ENCODE measurements around the gene RANGRF.
A peak's percentile ranks its signal among the peaks of the same experiment; 100 is the strongest.

Gene RANGRF

DNA sequence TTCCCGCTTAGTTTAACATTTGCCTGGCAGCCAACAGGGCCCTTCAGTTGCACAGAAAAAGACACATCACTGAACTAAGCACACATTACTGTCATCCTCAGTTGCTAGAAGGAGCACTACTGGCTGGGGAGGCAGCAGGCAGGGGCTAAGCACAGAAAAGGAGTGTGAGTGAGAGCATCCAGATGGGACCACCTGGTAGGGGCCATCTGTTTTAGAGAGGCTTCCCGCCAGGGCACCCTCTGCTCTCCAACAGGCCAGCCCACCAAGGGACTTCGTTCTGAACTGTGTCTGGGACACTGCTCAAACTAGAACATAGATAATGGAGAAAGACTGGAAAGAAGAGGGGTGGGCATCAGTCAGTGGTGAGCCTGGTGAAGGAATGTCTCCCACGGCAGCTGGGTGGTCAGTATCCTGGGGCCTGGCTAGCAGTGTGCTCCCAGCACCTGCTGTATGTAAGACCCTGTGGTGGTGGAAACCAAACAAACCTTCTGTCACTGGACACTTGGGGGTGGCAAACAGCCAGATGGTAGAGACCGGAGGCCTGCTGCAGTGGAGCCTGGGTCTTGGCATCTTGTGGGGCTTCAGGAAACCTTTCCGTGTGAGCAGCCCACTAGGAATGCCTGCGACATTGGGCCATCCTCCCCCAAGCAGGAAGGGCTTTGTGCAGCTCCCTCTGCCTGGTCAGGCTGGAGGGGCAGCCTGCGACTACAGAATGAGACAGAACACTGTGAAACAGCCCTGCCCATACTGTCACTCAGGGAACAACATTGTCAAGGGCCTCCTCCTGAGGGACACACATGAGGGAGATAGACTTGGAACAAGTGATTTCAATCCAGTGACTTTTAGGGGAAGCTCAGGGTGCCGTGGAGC lies 12.8 kb upstream of the RANGRF start:
- DNase-seq = peak; percentile 60

DNA sequence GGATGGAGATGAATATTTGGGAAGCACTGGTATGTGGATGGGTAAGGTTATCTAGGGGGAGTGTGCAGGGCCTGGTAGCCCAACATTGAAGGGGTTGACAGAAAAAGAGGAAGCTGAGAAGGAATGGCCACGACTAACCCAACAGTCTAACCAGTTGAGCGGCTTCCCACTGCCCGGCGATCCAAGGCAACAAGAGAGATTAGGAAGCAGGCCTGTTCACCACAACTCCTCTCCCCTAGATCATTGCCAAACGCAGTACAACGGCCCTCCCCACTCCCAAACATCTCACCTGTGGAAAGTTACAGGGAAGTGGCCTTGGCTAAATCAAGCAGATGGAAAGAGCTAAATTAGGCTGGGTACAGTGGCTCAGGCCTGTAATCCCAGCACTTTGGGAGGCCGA lies 11.2 kb upstream of the RANGRF start:
- no peak for DNase-seq

DNA sequence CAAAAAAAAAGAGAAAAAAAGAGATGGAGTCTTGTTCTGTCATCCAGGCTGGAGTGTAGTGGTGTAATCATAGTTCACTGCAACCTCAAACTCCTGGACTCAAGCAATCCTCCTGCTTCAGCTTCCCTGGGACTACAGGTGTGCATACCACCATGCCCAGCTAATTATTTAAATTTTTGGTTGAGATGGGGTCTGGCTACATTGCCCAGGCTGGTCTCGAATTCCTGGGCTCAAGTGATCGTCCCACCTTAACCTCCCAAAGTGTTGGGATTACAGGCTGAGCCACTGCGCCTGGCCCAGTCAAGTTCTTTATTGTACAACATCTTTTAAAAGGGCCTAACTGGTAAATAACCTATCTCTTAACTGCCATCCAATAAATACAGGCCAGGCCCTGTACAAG lies 6.1 kb upstream of the RANGRF start:
- DNase-seq = no peak

DNA sequence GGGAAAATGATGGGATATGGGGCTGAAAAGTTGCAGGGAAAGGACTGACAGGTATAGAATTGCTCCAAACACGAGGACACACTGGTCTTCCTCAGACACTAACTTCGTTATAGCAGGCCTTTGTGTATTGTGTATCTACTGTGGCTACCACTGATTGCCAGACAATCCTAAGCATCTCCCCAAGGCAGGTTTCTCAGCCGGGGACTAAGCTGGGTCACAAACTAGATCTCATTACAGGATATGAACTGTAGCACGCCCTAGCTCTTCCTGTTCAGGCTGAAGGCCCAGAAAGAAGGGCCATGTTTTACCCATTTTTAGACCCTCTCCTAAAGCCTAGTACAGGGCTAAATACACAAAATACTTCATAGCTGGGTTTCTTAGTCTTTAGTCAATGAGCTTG lies 5.1 kb upstream of the RANGRF start:
- no peak for DNase-seq

DNA sequence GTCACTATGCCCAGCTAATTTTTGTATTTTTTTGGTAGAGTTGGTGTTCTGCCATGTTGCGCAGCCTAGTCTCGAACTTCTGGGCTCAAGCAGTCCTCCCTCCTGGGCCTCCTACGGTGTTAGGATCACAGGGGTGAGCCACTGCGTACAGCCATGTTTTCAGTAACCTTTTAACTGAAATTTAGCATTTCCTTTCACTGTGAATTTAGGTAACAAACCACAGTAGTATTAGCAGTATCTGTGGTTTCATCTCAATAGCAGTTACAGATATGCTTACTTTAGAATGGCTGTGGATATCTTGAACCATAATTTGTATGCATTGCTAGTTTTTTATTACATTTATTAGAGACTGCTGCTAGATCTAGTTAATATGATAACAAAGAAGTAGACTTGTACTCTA lies 4.3 kb upstream of the RANGRF start:
- DNase-seq = no peak

DNA sequence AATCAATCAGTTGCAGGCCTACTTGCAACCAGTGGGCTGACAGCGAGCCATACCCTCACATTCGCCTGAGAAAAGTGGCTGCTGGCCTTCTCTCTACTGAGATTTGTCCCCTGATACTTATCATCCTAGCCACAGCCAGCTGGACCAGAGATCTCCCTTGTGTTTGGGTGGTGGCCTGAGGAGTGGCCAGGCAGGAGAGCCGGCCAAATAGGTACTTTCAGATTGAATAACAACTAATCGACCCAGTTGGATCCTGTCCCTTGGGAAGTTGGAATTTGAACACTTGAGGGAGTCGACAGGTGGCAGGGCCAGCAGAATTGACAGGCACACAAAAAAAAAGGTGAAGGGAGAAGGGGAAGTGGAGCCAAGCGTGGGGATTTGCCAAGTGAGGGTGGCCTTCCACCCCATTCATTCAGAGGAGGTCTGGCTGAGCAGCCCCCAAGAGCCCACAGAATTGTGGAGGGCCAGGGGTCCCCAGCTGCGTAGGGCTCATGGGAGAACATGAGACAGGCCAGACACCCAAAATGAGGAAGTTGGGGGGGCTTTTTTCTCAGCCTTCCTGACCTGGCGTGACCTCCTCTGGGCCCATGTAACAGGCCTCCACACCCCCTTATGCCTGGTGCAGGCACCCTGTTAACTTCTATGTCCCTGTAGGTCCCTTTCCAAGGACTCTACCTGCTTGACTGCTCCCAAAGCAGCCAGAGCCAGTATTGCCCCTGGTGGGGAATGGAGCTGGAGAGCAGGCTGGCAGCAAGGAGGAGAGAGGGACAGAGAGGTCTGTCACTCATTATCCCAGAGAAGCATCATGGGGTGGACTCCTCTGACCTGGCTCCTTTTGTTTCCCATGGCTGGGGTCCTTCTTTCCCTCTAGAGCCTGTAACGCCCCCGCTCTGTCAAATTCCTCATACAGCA lies 2.9 kb upstream of the RANGRF start:
- peak; percentile 17 for DNase-seq

DNA sequence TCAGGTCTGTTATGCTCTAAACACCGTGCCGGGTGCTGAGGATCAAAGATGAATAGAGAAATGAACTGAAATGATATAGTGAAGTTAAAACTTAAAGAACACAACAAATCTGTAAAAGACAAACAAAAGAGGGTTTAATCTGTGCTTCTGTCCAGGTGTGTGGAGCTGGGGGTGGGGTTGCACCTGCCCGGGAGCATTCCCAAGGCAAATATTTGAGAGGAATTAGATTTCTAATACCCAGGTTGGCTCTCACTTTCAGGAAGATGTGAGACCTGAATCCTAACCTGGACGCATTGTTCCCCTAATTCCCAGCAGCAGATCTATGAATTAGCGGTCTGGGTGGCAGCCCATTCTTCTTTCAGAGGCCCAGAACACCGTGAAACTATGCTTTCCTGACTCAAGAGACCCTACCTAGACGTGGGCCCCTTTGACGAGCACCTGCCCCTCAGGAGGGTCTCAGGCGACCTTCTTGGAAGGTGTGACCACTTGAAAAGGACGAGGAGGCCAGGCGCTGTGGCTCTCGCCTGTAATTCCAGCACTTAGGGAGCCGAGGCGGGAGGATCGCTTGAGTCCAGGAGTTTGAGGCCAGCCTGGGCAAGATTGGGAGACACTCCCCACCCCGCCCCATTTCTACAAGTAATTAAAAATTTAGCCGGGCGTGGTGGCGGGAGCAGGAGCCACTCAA lies 677 bp upstream of the RANGRF start:
- DNase-seq = no peak

DNA sequence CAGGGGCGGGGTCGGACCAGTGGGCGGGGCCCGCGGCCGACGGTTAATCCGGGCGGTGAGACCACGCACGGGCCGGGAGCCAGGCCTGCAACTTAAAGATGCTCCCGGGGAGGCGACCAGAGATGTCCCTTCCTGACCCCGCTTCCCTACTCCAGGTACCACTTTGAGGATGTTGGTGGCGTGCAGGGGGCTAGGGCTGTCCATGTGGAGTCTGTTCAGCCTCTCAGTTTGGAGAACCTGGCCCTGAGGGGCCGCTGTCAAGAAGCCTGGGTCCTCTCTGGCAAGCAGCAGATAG lies 580 bp downstream of the RANGRF start:
- no peak for DNase-seq

DNA sequence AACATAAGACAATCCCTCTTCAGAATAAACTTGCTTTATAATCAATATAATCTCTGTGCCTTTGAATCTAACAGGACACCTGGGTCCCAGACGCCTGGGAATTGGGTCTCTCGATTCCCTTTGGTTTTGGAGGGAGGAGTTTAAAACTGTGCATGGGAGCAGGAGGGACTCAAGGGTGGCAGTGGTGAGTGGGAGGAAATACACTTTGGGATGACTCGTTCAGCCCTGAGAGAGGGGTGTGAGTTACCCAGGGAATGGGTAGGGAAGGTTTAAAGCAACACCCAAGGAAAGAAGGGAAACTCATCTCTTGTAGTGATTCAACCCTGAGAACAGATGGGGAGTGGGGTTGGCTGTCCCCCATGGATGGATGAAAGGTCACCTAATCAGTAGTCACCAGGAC lies 1.6 kb downstream of the RANGRF start:
- no peak for DNase-seq

DNA sequence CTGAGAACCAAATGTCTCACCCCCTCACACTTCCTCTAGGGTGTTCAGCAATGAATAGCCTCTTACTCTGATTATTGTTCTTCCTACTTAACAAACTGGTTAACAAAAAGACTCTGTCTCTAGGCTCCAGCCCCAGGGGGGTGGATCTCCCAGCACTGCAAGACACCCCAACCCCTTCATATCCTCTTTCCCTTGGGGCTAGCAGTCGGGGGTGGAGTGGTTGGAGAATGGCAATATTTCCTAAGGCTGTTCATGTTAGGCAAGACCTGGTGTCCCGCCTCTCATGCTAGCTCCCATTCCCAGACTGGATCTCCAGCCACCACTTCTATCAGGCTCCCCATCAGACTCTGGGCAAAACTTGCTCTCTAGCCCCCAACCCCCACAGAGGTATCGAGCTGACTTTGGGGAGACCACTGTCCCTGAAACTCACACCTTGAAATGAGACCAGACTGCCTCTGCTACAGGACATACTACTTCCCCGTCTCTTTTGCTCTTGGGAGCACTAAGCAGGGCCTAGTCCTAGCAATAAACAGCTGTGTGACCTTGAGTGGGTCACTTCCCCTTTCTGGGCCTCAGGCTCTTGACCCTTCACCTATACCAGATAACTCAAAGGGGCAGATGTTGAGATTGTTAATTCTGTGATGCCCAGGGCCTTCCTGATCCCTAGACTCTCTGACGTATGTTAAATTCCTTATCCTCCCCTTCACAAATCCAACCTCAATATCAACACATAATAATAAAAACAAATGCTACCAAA lies 4.3 kb downstream of the RANGRF start:
- no peak for DNase-seq

DNA sequence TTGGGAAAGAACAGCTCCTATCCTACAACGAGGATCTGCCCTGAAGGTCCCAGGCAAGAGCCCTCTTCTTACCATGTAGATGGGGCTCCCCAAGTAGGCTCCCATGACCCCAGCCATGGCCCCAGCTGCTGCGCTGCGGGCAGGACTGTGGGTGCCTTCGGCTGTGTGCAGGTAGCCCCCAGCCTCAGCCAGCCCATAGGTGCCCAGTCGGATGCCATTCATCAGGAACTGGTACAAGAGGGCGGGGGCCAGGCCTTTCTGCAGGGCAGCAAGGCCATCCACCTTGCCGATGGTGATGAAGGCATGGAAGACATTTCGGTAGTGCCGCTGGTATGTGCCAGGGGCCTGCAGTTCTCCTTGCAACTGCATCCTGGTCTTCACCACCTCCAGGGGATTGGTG lies 5.9 kb downstream of the RANGRF start:
- no peak for DNase-seq

DNA sequence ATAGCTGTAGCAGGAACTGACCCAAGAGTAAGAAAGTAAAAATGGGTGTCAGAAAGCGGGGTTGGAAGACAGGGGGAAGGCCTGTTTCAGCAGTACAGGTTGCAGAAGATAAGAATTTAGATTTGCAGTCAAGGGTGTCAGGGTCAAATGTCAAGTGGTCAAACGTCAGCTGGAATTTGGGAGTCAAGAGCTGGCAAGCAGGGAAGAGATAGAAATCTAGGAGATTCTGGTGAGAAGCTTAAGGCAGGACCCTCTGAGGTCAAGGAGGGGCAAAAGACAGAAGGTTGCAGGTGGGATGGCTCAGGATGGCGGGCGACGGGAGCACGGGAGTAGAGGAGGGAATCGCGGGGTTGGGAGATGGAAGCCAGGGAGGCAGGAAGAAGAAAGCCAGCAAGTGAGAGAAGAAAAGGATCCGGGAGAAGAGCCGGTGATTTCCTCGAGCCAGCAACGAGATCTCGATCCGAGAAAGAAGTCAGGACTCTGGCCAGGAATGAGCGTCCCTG lies 6.4 kb downstream of the RANGRF start:
- DNase-seq = no peak

DNA sequence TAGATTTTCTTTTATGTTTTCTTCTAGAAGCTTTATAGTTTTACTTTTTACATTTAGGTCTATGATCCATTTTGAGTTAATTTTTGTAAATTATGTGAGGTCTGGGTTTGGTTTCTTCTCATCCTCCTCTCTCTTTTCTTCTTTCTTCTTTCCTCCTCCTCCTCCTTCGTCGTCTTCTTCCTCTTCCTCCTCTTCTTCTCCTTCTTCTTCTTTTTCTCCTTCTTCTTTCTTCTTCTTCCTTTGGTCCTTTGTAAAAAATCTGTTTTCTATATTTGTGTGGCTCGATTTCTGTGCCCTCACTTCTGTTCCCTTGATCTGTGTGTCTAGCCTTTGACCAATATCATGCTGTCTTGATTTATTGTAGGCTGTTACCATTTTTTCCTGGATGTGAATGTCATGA lies 11.8 kb downstream of the RANGRF start:
- DNase-seq = no peak

DNA sequence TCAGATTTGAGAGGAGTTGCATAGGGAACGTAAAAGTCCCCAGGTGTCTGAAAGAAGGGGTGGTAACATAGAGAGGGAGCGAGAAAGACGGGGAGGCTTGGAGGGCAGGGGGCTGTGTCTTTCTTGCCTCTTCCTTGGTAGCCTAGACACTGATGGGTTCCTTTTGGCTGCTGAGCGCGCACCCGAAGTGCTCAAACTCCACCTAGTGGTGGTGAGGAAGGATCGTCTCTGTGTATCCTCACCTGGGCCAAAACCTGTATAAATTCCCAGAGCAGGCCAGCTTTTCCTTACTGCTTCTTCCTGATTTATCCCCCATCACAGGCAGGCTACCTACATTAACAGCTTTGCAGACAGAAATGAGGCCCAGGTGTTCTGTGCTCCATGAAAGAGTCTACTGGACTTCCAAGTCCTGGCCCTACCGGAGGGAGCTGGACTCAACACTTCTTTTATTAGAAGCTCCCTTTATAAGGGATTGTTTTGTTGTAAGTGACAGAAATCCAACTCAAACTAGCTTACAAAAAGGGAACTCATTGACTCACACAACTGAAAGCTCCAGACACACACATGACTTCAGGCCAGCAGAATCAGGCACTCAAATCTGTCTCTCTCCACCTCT lies 12.3 kb downstream of the RANGRF start:
- no peak for DNase-seq

DNA sequence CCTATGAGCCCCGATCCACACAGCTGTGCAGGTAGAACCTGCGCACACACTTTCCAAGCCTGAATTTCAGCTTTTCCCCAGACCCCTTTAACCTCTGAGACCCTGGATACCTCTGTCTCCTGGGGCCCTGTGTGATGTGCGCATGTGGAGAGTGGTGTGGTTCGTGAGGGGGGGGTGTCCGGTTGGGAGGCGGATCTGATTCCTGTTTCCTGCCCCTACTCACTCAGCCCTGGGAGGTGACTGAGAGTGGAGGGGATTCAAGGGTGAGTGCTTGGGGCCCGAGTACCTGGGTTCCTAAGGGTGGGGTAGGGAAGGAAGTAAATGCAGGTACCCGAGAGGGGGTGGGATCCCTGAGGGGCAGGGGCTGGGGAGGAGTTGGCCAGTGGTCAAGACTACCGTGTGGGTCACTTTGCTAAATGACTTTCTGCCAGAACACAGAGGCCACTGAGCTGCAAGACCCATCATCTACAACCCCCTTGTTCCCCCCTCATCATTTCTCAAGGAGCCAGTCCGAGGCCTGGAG lies 22.2 kb downstream of the RANGRF start:
- no peak for DNase-seq

DNA sequence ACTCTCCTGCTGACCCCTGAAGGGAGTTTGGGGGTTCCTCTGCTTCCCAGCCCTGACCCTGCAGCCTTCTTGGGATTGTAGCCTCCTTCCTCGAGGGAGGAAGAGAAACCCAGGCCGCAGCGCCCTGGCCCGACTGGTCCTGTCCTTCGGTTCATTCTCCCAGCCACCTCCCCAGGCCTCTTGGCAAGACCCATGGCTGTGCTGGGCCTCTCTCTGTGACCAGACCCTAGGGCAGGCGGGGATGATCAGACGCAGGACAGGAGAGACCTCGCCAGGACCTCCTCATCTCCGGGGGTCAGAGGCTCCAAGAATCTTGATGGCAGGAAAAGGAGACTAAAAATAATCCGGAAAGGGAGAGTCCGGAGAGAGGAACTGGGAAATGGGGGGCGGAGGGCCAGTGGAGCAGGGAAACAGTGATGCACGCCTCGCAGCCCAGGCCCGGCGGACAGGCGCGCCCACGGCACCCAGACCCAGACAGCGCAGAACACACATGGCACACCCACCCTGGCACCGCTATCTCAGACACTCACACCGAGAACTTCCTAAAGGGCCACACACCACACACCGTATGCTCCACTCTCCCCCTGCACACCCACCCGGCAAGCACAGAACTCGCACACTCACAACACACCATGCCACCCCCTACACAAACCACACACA lies 22.8 kb downstream of the RANGRF start:
- no peak for DNase-seq

DNA sequence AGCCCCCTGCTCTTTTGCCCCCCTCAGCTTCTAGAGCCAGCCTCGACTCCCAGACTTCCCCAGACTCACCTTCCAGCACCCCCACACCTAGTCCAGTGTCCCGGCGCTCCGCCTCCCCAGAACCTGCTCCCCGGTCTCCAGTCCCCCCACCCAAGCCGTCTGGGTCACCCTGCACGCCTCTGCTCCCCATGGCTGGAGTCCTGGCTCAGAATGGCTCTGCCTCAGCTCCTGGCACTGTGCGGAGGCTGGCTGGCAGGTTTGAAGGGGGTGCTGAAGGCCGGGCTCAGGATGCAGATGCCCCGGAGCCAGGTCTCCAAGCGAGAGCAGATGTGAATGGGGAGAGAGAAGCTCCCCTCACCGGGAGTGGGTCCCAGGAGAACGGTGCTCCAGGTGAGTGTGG lies 23.8 kb downstream of the RANGRF start:
- no peak for DNase-seq

DNA sequence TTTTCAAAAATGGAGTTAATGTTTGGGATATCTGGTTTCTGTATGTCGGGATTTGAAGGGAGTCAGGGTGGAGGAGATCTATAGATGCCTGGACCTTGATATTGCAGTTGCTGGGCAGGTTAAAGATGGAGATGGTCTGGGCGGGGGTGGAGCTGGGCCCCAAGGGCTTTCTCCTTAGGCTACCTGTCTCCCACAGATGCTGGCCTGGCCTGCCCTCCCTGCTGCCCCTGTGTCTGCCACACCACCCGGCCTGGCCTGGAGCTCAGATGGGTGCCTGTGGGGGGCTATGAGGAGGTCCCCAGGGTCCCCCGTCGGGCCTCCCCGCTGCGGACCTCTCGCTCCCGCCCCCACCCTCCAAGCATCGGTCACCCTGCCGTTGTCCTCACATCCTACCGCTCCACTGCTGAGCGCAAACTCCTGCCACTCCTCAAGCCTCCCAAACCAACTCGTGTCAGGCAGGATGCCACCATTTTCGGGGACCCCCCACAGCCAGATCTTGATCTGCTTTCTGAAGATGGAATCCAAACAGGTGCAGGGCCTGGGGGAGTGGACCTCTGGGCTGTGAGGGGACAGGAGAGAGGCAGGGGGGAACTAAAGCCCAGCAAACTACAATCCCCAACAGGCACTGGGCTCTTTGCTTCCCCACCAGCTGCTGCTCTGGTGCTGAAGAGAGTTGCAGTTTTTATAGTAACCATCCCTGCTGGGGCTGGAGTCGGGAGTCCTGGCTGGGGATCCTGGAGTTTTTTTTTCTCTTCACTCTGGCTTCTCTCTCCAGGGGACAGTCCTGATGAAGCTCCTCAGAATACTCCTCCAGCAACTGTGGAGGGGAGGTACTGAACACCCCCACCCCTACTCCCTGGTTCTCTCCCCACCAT lies 24.5 kb downstream of the RANGRF start:
- no peak for DNase-seq

DNA sequence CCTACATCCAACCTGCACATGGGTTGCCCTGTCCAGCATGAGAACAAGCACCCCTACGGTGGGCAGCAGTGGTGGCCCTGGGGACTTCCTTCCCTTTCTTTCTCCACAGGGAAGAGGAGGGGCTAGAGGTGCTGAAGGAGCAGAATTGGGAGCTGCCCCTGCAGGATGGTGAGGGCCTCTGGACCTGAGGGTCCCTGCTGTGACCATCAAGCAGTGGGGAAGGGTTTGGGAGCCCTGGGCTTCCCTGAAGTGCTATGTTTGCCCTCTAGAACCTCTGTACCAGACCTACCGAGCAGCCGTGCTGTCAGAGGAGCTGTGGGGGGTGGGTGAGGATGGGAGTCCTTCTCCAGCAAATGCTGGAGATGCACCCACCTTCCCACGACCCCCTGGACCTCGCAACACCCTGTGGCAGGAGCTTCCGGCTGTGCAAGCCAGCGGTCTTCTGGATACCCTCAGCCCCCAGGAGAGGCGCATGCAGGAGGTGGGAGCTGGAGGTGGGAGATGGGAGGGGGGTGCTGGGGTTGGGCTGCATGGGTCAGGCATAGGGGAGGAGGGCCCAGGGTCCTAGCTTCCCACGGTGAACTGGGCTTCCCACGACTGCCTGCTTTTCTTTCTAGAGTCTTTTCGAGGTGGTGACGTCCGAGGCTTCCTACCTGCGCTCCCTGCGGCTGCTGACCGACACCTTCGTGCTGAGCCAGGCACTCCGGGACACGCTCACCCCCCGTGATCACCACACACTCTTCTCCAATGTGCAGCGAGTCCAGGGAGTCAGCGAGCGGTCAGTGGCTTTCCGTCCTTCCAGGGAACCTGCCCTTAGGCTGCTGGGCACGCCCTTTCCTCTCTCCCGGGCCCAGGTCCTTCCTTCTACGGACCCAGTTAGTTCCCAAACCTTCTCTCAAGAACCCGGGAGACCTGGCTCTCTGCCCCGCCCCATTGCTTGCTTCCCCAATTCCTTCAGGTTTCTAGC lies 26.6 kb downstream of the RANGRF start:
- DNase-seq = no peak

Measured in NCI-H524 treated with DMSO at 0.1 percent for 48 hours (cell line).